HepG2 (cell line): ENCODE measurements around the gene SEC16A. TPM values are rescaled to one million over a fixed set of nuclear protein-coding genes. Genes with fewer than 3 reads are reported as not detected.

ENCODE experiments used
- ATAC-seq: fragments of 200-7000 bp; cut with Tn5 transposase; 3 replicates; pipeline ENCODE4 v1.9.1; 2020; ENCODE audit warnings: mild to moderate bottlenecking, moderate library complexity
- BruUV-seq: library from RNA; stranded (reverse); fragments of 400-500 nt; replicated peaks from 2 replicates; lab custom pipeline; 2021; lab: Mats Ljungman, UMichigan
- CTCF ChIA-PET: fragments of 300-600 bp; formaldehyde crosslinking; extraction: SDS; loops from one replicate; lab custom pipeline; 2021; ENCODE audit warnings: low total read pairs, inconsistent platforms, low intra/inter-chr PET ratio; lab: Yijun Ruan, JAX
- POLR2A ChIA-PET: fragments of 350-600 bp; sonication (Branson Sonifier 250); formaldehyde crosslinking; loops from one replicate; lab custom pipeline; 2020; ENCODE audit warnings: antibody characterized with exemption, inconsistent platforms; lab: Yijun Ruan, JAX
- DNase-seq: peaks from one replicate; pipeline ENCODE4 v3.0.0-alpha.2; 2015; ENCODE audit warnings: low spot score
- FAIRE-seq: peaks from 3 replicates; lab custom pipeline; 2011; peaks lifted over from hg19 to GRCh38; lab: Jason Lieb, UNC
- H2AFZ ChIP-seq: one replicate; pipeline ENCODE4 v1.6.1; 2011; ENCODE audit warnings: low read length, inconsistent platforms
- H3K27ac ChIP-seq: fragments of 300-600 bp; 3 replicates; pipeline ENCODE4 v1.8.0; 2011; ENCODE audit warnings: mixed run types, mild to moderate bottlenecking, mixed read lengths, low read length, inconsistent platforms; ENCODE audit not compliant: insufficient read depth; ENCODE audit errors: extremely low read length
- H3K27me3 ChIP-seq, 2 experiments: fragments of 200-600 bp in 1 of 2; 2 replicates in 1 of 2; 3 replicates in 1 of 2; pipeline versions ENCODE4 v1.6.0 to v1.8.0; 2011; ENCODE audit warnings: low read length in 2 of 2, mild to moderate bottlenecking in 2 of 2, moderate library complexity in 2 of 2, inconsistent platforms in 1 of 2; ENCODE audit not compliant: insufficient read depth in 2 of 2, control insufficient read depth in 1 of 2
- H3K36me3 ChIP-seq, 2 experiments: fragments of 200-600 bp in 1 of 2; replicated peaks in 1 of 2; 2 replicates in 1 of 2; 3 replicates in 1 of 2; pipeline versions ENCODE4 v1.5.1 to v1.8.0; 2011; ENCODE audit warnings: low read length in 2 of 2, inconsistent platforms in 1 of 2; ENCODE audit not compliant: insufficient read depth in 2 of 2, control insufficient read depth in 1 of 2
- H3K4me1 ChIP-seq: 2 replicates; pipeline ENCODE4 v1.5.1; 2012; ENCODE audit warnings: low read length, inconsistent platforms; ENCODE audit not compliant: insufficient read depth
- H3K4me2 ChIP-seq: 2 replicates; pipeline ENCODE4 v1.6.0; 2011; ENCODE audit warnings: low read depth, low read length, inconsistent platforms
- H3K4me3 ChIP-seq, 3 experiments: fragments of 200-600 bp in 1 of 3; sonication (generic), shearing (Covaris generic) in 1 of 3; replicated peaks in 1 of 3; 2 replicates each; pipeline ENCODE4 v1.5.1; 2011 to 2016; ENCODE audit warnings: low read length in 3 of 3, inconsistent platforms in 2 of 3, low read depth in 2 of 3, mild to moderate bottlenecking in 2 of 3, control low read depth in 1 of 3, mixed read lengths in 1 of 3; ENCODE audit not compliant: insufficient read depth in 1 of 3
- H3K79me2 ChIP-seq: one replicate; pipeline ENCODE4 v1.6.1; 2011; ENCODE audit warnings: low read length, inconsistent platforms; ENCODE audit not compliant: insufficient read depth
- H3K9ac ChIP-seq: 2 replicates; pipeline ENCODE4 v1.6.0; 2011; ENCODE audit warnings: mild to moderate bottlenecking, low read depth, low read length, inconsistent platforms; ENCODE audit not compliant: insufficient read depth
- H3K9me3 ChIP-seq: 2 replicates; pipeline ENCODE4 v1.5.1; 2012; ENCODE audit warnings: mild to moderate bottlenecking, low read length
- H4K20me1 ChIP-seq: 2 replicates; pipeline ENCODE4 v1.6.0; 2011; ENCODE audit warnings: inconsistent platforms, mild to moderate bottlenecking, low read length, moderate library complexity; ENCODE audit not compliant: insufficient read depth
- CBX5 ChIP-seq: sonication (generic); formaldehyde crosslinking; IDR thresholded peaks from 2 replicates; pipeline ENCODE4 v1.4.0; 2020; ENCODE audit warnings: missing genetic modification reagents, borderline replicate concordance
- HDAC1 ChIP-seq: sonication (generic); formaldehyde crosslinking; IDR thresholded peaks from 2 replicates; pipeline ENCODE4 v1.5.1; 2020; ENCODE audit warnings: mild to moderate bottlenecking, missing genetic modification reagents
- NBN ChIP-seq: fragments of 450-650 bp; conservative IDR thresholded peaks from 2 replicates; pipeline ENCODE4 v1.6.1; 2017
- POLR2A ChIP-seq, 2 experiments: IDR thresholded peaks; 2 replicates each; pipeline ENCODE4 v1.6.1; 2011; ENCODE audit warnings: low read depth in 2 of 2, low read length in 2 of 2, mild to moderate bottlenecking in 1 of 2, moderate library complexity in 1 of 2; ENCODE audit not compliant: insufficient read depth in 1 of 2
- RARA ChIP-seq: IDR thresholded peaks from 2 replicates; pipeline ENCODE4 v1.6.1; 2016; ENCODE audit warnings: missing genetic modification reagents, missing compliant biosample characterization
- SKI ChIP-seq: fragments of 450-650 bp; IDR thresholded peaks from one replicate; pipeline ENCODE4 v1.6.1; 2018; ENCODE audit warnings: mild to moderate bottlenecking; ENCODE audit not compliant: partially characterized antibody
- STAT5B ChIP-seq: sonication (generic); formaldehyde crosslinking; IDR thresholded peaks from 2 replicates; pipeline ENCODE4 v1.4.0; 2020; ENCODE audit warnings: missing genetic modification reagents
- TEAD2 ChIP-seq: sonication (generic); formaldehyde crosslinking; IDR thresholded peaks from 2 replicates; pipeline ENCODE4 v1.9.0; 2021; ENCODE audit warnings: missing genetic modification reagents
- ZNF251 ChIP-seq: sonication (generic); formaldehyde crosslinking; IDR thresholded peaks from 2 replicates; pipeline ENCODE4 v1.9.0; 2021; ENCODE audit warnings: mild to moderate bottlenecking, missing genetic modification reagents
- WGBS: methylation state at CpG from one replicate; pipeline ENCODE4 v1.1.6; 2017; ENCODE audit warnings: low lambda C conversion rate; 5-methylcytosine and 5-hydroxymethylcytosine counted together
- in situ Hi-C: cut with HindIII; loops from 2 replicates; pipeline ENCODE4 v1.10.0; 2017; ENCODE audit warnings: low pct_unique_long_range_greater_than_20kb; ENCODE audit not compliant: extremely low pct_ligation_motif_present
- intact Hi-C: fragments of 100-400 bp; cut with micrococcal nuclease; formaldehyde crosslinking; loops from one replicate; pipeline ENCODE4 v1.10.0; 2022; ENCODE audit not compliant: unreplicated experiment
- polyA plus RNA-seq, 8 experiments: library from polyadenylated mRNA; depleted of rRNA in 3 of 8; stranded (reverse) in 7 of 8; unstranded in 1 of 8; fragments of >200 nt; fragmentation: Illumina TruSeq in 4 of 8; extraction: Trizol in 4 of 8; gene quantifications; 2 replicates each; pipeline versions ENCODE4 v1.2.1 to v1.2.3, GENCODE V29; 2011 to 2016; ENCODE audit warnings: low read depth in 4 of 8, missing spikeins in 1 of 8, mixed read lengths in 1 of 8; ENCODE audit not compliant: insufficient read depth in 1 of 8
- total RNA-seq, 5 experiments: library from RNA; depleted of rRNA; stranded (reverse); fragments of >200 nt; fragmentation: Illumina TruSeq; extraction: Trizol; gene quantifications; 2 replicates each; pipeline ENCODE4 v1.2.3, GENCODE V29; 2016; ENCODE audit warnings: low read depth in 1 of 5
- TF ChIP-seq, protein P1 (sequence below): sonication (generic); formaldehyde crosslinking; IDR thresholded peaks from 2 replicates; pipeline ENCODE4 v1.4.0; 2020; ENCODE audit warnings: missing genetic modification reagents
- TF ChIP-seq, protein P2 (sequence below): IDR thresholded peaks from 2 replicates; pipeline ENCODE4 v1.6.1; 2016; ENCODE audit warnings: missing compliant biosample characterization, missing genetic modification reagents, borderline replicate concordance
- TF ChIP-seq, protein P3 (sequence below): sonication (generic); formaldehyde crosslinking; IDR thresholded peaks from 2 replicates; pipeline ENCODE4 v1.8.0; 2022; ENCODE audit warnings: missing genetic modification reagents, low read depth, mild to moderate bottlenecking, borderline replicate concordance

The SEC16A gene
- total and polyA plus RNA-seq, 2 of the 13 experiments (the other 11 are each of a cell fraction or from before 2014, with no cell fraction given), result 15.9 to 18.9 TPM

DNA sequence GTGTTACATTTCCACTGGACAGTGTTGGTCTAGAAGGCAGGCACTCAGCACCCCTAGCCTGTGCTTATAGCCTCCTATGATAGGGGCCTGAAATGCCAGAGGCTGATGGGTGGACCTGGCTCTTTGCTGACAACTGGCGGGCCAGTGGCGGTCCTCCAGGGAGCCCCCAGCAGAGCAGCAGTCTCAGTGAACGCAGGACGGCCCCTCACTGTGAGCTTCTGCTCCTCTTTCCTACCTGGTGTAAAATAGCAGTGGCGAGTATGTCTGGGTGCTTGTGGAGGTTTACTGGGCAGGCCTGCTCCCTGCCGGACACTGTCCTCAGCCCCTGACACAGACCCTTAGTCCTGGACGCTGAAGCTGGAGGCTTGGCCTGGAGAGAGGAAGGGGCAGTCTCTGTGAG is 3.3 kb upstream of the SEC16A start:
- FAIRE-seq, result no peak
- in situ Hi-C loops (no loop called here), intact Hi-C loops (no loop called here)
- BruUV-seq, result no TSS peak
- no peak for TF ChIP-seq HDAC1 (CRISPR knock-in tag)
- TF ChIP-seq RARA (CRISPR knock-in tag), result no peak
- TF ChIP-seq STAT5B (CRISPR knock-in tag), result no peak
- TF ChIP-seq NBN, result no peak
- TF ChIP-seq, protein P1, sequence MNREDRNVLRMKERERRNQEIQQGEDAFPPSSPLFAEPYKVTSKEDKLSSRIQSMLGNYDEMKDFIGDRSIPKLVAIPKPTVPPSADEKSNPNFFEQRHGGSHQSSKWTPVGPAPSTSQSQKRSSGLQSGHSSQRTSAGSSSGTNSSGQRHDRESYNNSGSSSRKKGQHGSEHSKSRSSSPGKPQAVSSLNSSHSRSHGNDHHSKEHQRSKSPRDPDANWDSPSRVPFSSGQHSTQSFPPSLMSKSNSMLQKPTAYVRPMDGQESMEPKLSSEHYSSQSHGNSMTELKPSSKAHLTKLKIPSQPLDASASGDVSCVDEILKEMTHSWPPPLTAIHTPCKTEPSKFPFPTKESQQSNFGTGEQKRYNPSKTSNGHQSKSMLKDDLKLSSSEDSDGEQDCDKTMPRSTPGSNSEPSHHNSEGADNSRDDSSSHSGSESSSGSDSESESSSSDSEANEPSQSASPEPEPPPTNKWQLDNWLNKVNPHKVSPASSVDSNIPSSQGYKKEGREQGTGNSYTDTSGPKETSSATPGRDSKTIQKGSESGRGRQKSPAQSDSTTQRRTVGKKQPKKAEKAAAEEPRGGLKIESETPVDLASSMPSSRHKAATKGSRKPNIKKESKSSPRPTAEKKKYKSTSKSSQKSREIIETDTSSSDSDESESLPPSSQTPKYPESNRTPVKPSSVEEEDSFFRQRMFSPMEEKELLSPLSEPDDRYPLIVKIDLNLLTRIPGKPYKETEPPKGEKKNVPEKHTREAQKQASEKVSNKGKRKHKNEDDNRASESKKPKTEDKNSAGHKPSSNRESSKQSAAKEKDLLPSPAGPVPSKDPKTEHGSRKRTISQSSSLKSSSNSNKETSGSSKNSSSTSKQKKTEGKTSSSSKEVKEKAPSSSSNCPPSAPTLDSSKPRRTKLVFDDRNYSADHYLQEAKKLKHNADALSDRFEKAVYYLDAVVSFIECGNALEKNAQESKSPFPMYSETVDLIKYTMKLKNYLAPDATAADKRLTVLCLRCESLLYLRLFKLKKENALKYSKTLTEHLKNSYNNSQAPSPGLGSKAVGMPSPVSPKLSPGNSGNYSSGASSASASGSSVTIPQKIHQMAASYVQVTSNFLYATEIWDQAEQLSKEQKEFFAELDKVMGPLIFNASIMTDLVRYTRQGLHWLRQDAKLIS (CRISPR knock-in tag), result no peak
- no peak for TF ChIP-seq SKI
- TF ChIP-seq ZNF251 (CRISPR knock-in tag), result no peak
- no peak for TF ChIP-seq CBX5 (CRISPR knock-in tag)
- TF ChIP-seq, protein P2, sequence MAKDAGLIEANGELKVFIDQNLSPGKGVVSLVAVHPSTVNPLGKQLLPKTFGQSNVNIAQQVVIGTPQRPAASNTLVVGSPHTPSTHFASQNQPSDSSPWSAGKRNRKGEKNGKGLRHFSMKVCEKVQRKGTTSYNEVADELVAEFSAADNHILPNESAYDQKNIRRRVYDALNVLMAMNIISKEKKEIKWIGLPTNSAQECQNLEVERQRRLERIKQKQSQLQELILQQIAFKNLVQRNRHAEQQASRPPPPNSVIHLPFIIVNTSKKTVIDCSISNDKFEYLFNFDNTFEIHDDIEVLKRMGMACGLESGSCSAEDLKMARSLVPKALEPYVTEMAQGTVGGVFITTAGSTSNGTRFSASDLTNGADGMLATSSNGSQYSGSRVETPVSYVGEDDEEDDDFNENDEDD (CRISPR knock-in tag), result no peak
- no peak for TF ChIP-seq TEAD2
- TF ChIP-seq POLR2A (IDR thresholded peaks at IDR 0.05; ENCODE audit: insufficient read depth in 1 of 2, low read depth in 2 of 2, low read length in 2 of 2), result no peak
- TF ChIP-seq, protein P3, sequence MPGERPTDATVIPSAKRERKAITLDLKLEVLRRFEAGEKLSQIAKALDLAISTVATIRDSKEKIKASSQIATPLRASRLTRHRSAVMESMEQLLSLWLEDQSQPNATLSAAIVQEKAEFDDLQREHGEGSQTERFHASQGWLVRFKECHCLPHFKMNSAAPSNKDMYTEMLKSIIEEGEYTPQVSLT (CRISPR knock-in tag), result no peak
- Histone ChIP-seq H3K4me1 (peaks cover 31% of the 10 kb centered on the region), H3K4me3 (no peak overlapping the region), H2AFZ (no peak overlapping the region), H3K9ac (no peak overlapping the region), H4K20me1 (peaks cover 18% of the 10 kb centered on the region), H3K27me3 (peaks cover 18 to 36% of the 10 kb centered on the region in 2 experiments; a peak in 4 of 5 replicates), H3K4me2 (no peak overlapping the region; the same call in 1 of the 2 replicates), H3K36me3 (no peaks in the 10 kb centered on the region), H3K27ac (no peak overlapping the region), H3K9me3 (no peaks in the 10 kb centered on the region), H3K79me2 (peaks cover 14% of the 10 kb centered on the region)
- ChIA-PET CTCF (interaction anchor here (0.8 to 7.9 kb wide), 2 partner anchors 145 to 158 kb away, joined by 4 to 101 read pairs; no protein-coding TSS in a partner anchor), POLR2A (interaction anchor here (1.4 to 3.5 kb wide), 2 partner anchors 140 to 143 kb away, joined by 4 to 25 read pairs; no protein-coding TSS in a partner anchor)
- no peak for ATAC-seq
- 17% methylated on average over 1 of the region's 7 CpGs for WGBS
- DNase-seq, result no peak
